ENCODE results near the gene WHAMM.
A peak's percentile ranks its signal among the peaks of the same experiment; 100 is the strongest.
"Not testable (repeated sequence)": the region's sequence is repeated elsewhere in the genome, so short reads cannot be mapped to it uniquely, and the experiment has no call there.

Gene WHAMM, protein sequence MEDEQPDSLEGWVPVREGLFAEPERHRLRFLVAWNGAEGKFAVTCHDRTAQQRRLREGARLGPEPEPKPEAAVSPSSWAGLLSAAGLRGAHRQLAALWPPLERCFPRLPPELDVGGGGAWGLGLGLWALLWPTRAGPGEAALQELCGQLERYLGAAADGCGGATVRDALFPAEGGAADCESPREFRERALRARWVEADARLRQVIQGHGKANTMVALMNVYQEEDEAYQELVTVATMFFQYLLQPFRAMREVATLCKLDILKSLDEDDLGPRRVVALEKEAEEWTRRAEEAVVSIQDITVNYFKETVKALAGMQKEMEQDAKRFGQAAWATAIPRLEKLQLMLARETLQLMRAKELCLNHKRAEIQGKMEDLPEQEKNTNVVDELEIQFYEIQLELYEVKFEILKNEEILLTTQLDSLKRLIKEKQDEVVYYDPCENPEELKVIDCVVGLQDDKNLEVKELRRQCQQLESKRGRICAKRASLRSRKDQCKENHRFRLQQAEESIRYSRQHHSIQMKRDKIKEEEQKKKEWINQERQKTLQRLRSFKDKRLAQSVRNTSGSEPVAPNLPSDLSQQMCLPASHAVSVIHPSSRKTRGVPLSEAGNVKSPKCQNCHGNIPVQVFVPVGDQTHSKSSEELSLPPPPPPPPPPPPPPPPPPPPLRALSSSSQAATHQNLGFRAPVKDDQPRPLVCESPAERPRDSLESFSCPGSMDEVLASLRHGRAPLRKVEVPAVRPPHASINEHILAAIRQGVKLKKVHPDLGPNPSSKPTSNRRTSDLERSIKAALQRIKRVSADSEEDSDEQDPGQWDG

GRCh38 chr15:82809308-82810060 is at the start of gene WHAMM:
Gene WHAMM (plus strand): TSS chr15:82809628. CDS start chr15:82809727, 99 bp downstream.
- peak; percentile 84 to 91 for DNase-seq (ENCODE audit: low read depth in 2 of 2)

DNA sequence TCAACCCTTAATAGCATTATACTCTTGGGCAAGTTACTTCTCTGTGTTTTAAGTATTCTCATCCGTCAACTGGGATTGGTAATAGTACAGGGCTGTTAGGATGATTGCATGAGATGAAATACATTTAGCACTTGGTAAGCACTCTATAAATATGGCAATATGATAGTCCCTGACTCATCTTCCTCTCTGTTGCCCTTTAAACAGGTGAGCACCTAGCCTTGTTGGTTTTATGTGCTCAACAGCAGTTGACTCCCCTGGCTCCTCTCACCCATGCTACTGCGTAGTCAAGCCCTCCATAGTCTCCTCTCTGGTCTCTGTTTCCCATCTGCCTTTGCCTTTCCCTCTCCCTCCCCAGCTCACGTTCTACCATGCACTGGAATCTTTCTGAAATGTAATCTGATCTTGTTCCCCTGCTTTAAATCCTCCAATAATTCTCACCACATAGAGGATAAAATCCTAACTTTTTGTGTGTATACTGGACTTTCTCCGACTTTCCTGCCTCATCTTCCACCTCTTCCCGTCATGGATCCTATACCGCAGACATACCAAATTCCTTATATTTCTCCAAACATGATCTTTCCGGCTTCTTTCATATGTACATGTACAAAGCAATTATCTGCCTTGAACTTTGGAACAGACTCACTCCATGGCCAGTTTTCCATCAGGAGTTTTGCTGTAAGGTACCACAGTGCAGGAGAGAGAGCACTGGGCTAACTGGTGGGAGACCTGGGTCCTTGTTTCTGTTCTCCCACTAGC is 45.9 kb upstream of the WHAMM start:
- no peak for DNase-seq (ENCODE audit: low read depth in 2 of 2)

- DNase-seq (ENCODE audit: low read depth in 2 of 2): no peak
Observed at GRCh38 chr15:82764117-82764490, 45.3 kb upstream of the WHAMM start.

DNA sequence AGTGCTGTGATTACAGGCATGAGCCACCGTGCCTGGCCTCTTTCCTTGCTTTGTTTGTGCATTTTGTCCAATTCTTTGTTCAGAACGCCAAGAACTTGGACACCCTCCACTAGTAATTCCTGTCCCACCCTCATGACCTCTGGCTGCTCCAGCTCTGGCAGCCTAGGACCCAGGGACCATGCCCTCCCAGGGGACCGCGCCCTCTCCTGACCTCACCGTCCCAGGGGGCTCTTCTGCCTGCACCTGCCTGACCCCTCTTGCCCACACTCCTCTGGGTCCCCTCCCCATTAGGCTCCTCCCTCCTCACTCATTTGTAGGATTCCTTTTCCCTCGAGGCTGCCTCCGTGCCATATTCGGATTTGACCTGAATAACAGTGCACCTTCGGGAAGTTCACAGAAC is 44.7 kb upstream of the WHAMM start:
- DNase-seq (ENCODE audit: low read depth in 2 of 2): no peak

- DNase-seq (ENCODE audit: low read depth in 2 of 2): not testable (repeated sequence)
Observed at GRCh38 chr15:82766201-82766600, 43.2 kb upstream of the WHAMM start.

DNA sequence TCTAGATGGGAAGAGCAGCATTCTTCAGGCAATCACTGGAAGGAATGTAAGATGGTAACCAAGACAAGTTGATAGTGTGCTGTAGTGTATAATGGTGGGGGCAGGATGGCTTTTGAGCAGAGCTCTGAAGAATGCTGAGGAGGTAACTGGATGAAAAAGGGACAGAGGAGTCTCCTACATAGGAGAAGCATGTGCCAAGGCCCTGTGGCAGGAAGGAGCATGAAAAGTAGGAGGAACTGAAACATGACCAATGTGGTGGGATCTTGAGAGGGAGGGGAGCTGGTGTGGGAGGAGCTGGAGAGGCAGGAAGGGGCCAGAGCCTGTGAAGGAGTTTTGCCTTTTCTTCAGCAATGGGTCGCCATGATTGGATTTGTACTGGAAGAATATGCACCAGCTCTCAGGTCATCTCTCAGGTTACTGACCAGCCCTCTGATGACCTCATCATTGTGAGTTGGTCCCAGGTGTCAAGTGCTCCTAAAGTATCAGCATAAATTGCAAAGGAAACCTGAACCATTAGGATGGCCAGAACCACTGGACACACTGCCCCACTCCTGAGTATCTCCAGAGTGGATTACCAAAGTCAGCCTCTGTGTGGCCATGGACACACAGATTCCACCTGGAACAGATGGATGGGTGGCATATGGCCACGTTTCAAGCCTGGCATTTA is 42.1 kb upstream of the WHAMM start:
- no peak for DNase-seq (ENCODE audit: low read depth in 2 of 2)

GRCh38 chr15:82768414-82769054 is 40.9 kb upstream of the WHAMM start:
- DNase-seq (ENCODE audit: low read depth in 2 of 2): no peak

DNA sequence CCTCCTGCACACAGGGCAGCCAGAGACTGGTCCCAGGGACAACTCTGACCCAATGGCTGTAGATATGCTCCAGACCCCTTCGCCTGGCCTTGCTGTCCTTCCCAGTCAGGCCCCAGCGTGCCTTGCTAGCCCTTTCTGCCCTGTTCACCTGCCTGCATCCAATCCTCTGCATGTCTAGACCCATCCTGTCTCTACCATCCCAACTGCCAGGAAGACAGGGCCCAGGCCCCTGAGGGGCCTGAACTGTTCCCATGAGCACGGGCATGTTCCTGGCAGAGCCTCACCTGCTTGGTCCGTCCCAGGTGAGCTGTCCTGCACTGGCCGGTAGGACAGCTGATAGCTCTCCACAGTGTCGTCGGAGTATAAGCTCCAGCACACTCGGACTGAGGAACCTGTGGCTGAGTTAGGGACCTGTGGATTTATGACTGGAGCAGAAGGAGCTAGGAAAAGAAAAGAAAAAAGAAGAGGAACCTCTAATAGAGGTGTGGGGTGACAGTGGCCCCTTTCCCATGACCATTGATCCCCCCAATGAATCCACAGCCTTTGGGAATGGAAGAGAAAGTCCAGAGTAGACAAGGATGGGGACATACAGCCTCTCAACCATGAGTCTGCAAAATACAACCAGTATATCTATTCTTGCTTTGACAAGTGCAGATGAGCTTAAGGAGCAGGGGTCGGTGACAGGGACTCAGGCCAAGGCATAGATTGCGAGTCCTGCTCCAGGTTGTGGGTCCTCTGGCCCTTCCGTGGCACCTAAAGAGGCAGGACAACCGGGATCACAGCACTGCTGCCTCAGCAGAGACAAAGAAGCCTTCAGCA is 37.4 kb upstream of the WHAMM start:
- no peak for DNase-seq (ENCODE audit: low read depth in 2 of 2)

DNA sequence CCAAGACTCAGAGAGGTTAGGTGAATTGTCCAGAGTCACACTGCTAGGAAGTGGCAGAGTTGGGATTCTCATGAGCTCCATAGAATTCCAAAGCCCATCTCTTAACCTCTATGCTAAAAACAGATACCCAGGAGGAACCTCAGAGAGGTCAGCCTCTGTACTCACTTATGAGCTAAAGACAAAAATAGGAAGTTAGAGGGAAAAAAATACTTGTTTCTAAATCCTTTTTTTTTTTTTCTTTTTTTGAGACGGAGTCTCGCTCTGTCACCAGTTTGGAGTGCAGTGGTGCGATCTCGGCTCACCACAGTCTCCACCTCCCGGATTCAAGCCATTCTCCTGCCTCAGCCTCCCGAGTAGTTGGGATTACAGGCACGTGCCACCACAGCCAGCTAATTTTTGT is 34.9 kb upstream of the WHAMM start:
- no peak for DNase-seq (ENCODE audit: low read depth in 2 of 2)

DNA sequence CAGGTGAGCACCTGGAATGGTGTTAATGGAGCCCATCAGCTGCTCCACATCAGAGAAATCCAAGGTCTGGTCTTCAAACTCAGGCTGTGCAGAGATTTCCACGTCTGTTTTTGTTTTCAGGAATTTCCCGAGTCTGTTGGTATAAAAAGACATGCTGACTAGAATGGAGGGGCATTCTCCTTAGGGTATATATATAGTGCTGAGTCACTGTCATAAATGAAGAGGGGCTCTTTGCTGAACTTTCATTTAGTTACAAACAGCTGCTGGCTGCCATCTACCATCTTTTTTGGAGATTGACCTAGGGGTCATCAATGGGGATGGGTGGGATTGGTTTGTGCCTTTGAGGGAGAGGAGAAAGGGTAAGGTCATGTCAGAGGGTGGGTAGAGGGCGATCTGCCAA is 30.7 kb upstream of the WHAMM start:
- DNase-seq (ENCODE audit: low read depth in 2 of 2): no peak

DNA sequence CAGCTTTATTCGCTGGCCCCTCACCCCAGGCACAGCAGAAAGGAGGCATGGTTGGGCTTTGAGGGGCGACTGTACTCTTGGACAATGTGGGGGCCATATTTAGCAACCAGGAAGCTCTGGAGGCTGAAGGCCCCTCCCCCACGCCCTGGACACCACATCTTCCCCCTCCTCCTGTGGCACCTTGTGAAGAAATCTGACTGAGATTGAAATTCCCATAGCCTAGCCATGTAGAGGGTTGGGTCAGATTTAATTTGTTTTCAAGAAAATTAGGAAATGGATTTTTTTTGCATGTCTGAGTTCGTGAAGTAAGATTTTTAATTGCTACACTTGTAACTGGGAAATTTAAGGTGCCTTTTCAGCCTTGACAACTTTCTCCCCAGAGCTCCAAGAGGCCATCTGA is 28.1 kb upstream of the WHAMM start:
- DNase-seq (ENCODE audit: low read depth in 2 of 2): no peak

DNA sequence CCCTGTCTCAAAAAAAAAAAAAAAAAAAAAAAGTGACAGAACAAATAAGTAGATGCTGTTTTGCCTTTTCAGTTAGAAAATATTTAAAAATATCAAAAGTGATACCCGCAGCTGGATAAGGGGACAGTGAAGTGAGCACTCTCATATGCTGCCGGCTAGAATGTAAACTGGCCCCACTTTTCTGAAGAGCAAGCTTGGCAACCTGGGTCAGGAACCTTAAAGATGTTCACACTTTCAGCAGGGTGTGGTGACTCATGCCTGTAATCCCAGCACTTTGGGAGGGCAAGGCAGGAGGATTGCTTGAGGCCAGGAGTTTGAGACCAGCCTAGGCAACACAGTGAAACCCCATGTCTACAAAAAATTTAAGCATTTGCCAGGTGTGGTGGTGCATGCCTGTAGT is 20.9 kb upstream of the WHAMM start:
- no peak for DNase-seq (ENCODE audit: low read depth in 2 of 2)

DNA sequence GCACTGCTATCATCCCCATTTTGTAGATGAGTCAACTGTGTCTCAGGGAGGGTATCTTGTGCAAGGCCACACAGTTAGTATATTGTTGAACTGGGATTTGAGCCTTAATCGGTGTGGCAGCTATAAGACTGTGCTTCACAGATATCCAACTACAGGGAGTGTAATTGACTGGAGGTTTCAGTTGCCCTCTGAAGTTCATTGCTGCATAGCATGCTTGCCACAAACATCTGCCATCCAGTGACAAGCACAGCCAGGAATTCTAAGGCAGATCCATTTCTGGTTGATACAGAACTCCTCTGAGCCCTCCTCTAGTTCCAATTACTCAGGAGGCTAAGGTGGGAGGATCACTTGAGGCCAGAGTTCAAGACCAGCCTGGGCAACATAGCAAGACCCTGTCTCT is 19.9 kb upstream of the WHAMM start:
- no peak for DNase-seq (ENCODE audit: low read depth in 2 of 2)

- DNase-seq (ENCODE audit: low read depth in 2 of 2): no peak
Observed at GRCh38 chr15:82790321-82790720, 19.1 kb upstream of the WHAMM start.

DNA sequence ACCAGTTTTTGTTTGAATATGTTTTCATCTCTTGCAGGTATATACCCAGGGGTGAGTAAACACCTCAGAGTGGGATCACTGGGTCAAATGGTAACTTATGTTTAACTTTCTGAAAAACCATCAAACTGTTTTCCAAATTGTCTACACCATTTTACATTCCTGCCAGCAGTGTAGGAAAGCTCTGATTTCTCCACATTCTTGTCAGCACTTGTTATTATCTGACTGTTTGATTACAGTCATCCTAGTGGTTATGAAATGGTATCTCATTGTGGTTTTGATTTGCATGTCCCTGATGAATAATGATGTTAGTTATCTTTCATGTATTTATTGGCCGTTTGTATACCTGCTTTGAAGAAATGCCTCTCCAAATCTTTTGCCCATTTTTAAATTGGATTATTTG is 17.4 kb upstream of the WHAMM start:
- no peak for DNase-seq (ENCODE audit: low read depth in 2 of 2)

- no peak for DNase-seq (ENCODE audit: low read depth in 2 of 2)
Observed at GRCh38 chr15:82793737-82794136, 15.7 kb upstream of the WHAMM start.

- no peak for DNase-seq (ENCODE audit: low read depth in 2 of 2)
Observed at GRCh38 chr15:82798104-82798503, 11.3 kb upstream of the WHAMM start.

DNA sequence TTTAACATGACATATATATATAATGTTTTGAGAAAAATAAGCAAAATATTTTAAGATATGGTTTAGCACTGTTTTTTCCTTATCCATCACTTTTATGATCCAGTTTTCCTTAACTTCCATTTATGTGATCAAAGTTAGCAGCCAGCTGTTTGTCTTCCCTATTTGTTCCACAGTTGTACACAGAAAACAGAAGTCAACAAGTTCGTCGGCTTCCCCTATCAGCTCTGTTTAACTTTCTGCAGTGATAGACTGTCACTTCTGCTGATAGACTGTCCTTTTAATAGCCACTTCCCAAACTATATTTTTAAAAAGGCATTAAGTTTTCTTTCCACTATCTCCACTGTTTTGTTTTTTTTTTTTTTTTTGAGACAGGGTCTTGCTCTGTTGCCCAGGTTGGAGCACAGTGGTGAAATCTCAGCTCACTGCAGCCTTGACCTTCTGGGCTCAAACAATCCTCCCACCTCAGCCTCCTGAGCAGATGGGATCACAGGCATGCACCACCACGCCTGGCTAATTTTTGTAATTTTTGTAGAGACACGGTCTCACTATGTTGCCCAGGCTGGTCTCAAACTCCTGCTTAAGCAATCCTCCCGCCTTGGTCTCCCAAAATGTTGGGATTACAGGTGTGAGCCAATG is 10.8 kb upstream of the WHAMM start:
- DNase-seq (ENCODE audit: low read depth in 2 of 2): no peak

DNA sequence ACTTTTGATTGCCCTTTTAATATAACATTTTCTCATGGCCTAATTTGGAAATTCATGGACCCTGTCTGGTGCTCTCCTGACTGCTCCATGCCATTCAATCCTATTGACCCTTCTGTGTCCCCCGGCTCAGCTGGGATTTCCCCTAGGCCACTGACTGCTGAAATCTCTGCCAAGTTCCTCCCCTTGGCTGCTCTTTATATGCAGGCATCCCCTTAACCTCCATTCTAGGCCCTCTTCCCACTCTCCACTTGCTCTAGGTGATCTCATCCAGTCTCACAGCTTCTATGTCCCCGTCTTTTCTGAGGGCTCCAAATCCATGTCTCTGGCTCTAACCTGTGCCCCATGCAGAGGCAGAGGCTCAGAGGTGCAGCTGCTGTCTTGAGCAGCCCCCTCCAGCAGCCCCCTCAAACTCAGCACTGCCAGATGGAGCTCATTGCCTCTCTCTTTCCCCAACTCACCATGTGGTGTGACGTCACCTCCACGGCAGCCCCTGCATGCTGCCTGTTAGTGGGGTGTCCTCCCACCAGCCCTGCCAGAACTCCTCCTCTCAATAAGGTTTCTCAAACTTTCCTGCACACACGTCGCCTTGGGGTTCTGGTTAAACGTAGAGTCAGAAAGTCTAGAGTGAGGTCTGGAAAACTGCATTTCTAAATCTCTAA is 10.1 kb upstream of the WHAMM start:
- DNase-seq (ENCODE audit: low read depth in 2 of 2): no peak
